Measurements from ENCODE around the gene MATN1. TPM values are rescaled to one million over a fixed set of nuclear protein-coding genes. Genes with fewer than 3 reads are reported as not detected.

MATN1 gene
- total RNA-seq, 1 experiment from 2014 or later: not detected

DNA sequence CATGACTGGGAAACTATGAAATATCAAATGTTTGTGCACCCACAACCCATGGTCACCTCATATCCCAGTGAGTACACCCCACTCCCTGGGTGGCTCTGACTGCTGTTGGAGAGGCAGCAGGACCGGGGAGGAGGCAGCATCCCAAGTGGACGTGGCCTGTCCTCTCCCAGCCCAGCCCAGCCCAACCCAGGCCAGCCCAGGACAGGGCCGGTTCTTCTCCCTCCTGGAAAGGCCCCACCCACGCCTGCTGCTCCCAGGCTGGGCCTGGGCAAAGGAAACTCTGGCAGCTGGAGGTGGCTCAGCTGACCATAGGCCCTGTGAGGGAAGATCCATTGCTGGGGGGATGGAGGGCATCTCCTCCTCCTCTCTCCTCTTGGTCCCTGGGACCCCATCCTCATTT is 19.1 kb downstream of the MATN1 start:
- Histone ChIP-seq H3K4me3 (ENCODE audit: low read depth, low read length) (no peak overlapping the region), H3K36me3 (ENCODE audit: control insufficient read depth, insufficient read depth, low read length) (no peaks in the 10 kb centered on the region), H3K9me3 (no peaks in the 10 kb centered on the region), H3K4me1 (no peaks in the 10 kb centered on the region), H3K27me3 (replicated peaks; ENCODE audit: control insufficient read depth, insufficient read depth, low read length) (no peaks in the 10 kb centered on the region)
- Mint-ChIP-seq H3K9me3 (ENCODE audit: unreplicated experiment) (no peaks in the 10 kb centered on the region), H3K4me1 (ENCODE audit: low read depth, unreplicated experiment) (no peaks in the 10 kb centered on the region), H3K27me3 (ENCODE audit: insufficient read depth, unreplicated experiment) (peaks cover 3% of the 10 kb centered on the region), H3K27ac (ENCODE audit: unreplicated experiment) (no peak overlapping the region), H3K36me3 (ENCODE audit: insufficient read depth, unreplicated experiment) (no peaks in the 10 kb centered on the region), H3K4me3 (ENCODE audit: unreplicated experiment) (no peak overlapping the region)
- POLR2A ChIA-PET: no interaction called here
- CTCF ChIA-PET: no interaction called here
- intact Hi-C loops (cut with micrococcal nuclease; ENCODE audit: unreplicated experiment): loop anchor here (10.0 kb wide), 1 partner anchor 349 kb away; no protein-coding TSS in a partner anchor
- no TSS peak for BruUV-seq (replicated peaks)
- no peak for DNase-seq
- TF ChIP-seq, protein P1, sequence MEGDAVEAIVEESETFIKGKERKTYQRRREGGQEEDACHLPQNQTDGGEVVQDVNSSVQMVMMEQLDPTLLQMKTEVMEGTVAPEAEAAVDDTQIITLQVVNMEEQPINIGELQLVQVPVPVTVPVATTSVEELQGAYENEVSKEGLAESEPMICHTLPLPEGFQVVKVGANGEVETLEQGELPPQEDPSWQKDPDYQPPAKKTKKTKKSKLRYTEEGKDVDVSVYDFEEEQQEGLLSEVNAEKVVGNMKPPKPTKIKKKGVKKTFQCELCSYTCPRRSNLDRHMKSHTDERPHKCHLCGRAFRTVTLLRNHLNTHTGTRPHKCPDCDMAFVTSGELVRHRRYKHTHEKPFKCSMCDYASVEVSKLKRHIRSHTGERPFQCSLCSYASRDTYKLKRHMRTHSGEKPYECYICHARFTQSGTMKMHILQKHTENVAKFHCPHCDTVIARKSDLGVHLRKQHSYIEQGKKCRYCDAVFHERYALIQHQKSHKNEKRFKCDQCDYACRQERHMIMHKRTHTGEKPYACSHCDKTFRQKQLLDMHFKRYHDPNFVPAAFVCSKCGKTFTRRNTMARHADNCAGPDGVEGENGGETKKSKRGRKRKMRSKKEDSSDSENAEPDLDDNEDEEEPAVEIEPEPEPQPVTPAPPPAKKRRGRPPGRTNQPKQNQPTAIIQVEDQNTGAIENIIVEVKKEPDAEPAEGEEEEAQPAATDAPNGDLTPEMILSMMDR (IDR thresholded peaks at IDR 0.05; ENCODE audit: insufficient read depth in 1 of 2, low read depth in 1 of 2, low read length in 1 of 2, severe bottlenecking in 1 of 2, unreplicated experiment in 1 of 2): no peak

DNA sequence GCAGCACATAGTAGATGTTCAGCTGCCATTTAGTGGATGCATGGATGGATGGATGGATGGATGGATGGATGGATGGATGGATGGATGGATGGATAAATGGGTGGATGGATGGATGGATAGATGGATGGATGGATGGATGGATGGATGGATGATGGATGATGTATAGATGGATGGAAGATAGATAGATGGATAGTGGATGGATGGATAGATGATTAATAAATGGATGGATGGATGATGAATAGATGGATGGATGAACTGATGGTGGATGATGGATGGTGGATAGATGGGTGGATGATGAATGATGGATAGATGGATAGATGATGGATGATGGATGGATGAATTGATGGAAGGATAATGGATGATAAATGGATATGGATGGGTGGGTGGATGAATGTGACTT is 20.6 kb downstream of the MATN1 start:
- TF ChIP-seq, protein P1 (IDR thresholded peaks at IDR 0.05; ENCODE audit: insufficient read depth in 1 of 2, low read depth in 1 of 2, low read length in 1 of 2, severe bottlenecking in 1 of 2, unreplicated experiment in 1 of 2): no peak
- Mint-ChIP-seq H3K27me3 (ENCODE audit: insufficient read depth, unreplicated experiment) (peaks cover 3% of the 10 kb centered on the region), H3K4me1 (ENCODE audit: low read depth, unreplicated experiment) (no peaks in the 10 kb centered on the region), H3K4me3 (ENCODE audit: unreplicated experiment) (no peak overlapping the region), H3K9me3 (ENCODE audit: unreplicated experiment) (no peaks in the 10 kb centered on the region), H3K27ac (ENCODE audit: unreplicated experiment) (no peak overlapping the region), H3K36me3 (ENCODE audit: insufficient read depth, unreplicated experiment) (no peaks in the 10 kb centered on the region)
- POLR2A ChIA-PET: no interaction called here
- no peak for DNase-seq
- CTCF ChIA-PET: no interaction called here
- no peaks in the 10 kb centered on the region for H3K27me3 ChIP-seq (replicated peaks; ENCODE audit: control insufficient read depth, insufficient read depth, low read length)
- H3K4me3 ChIP-seq (ENCODE audit: low read depth, low read length): no peak overlapping the region
- no peaks in the 10 kb centered on the region for H3K4me1 ChIP-seq
- no peaks in the 10 kb centered on the region for H3K9me3 ChIP-seq
- no TSS peak for BruUV-seq (replicated peaks)
- intact Hi-C loops (cut with micrococcal nuclease; ENCODE audit: unreplicated experiment): loop anchor here (10.0 kb wide), 1 partner anchor 348 kb away; no protein-coding TSS in a partner anchor
- H3K36me3 ChIP-seq (ENCODE audit: control insufficient read depth, insufficient read depth, low read length): no peaks in the 10 kb centered on the region

- Histone ChIP-seq H3K9me3 (no peaks in the 10 kb centered on the region), H3K36me3 (ENCODE audit: control insufficient read depth, insufficient read depth, low read length) (no peaks in the 10 kb centered on the region), H3K27me3 (replicated peaks; ENCODE audit: control insufficient read depth, insufficient read depth, low read length) (no peaks in the 10 kb centered on the region), H3K4me1 (no peaks in the 10 kb centered on the region), H3K4me3 (ENCODE audit: low read depth, low read length) (no peak overlapping the region)
- Mint-ChIP-seq H3K27ac (ENCODE audit: unreplicated experiment) (no peak overlapping the region), H3K4me3 (ENCODE audit: unreplicated experiment) (no peak overlapping the region), H3K36me3 (ENCODE audit: insufficient read depth, unreplicated experiment) (no peaks in the 10 kb centered on the region), H3K4me1 (ENCODE audit: low read depth, unreplicated experiment) (no peaks in the 10 kb centered on the region), H3K9me3 (ENCODE audit: unreplicated experiment) (no peaks in the 10 kb centered on the region), H3K27me3 (ENCODE audit: insufficient read depth, unreplicated experiment) (peaks cover 3% of the 10 kb centered on the region)
- DNase-seq: no peak
- ChIA-PET CTCF (interaction anchor here (0.6 kb wide), 1 partner anchor 40 kb away, joined by 4 read pairs; no protein-coding TSS in a partner anchor), POLR2A (no interaction called here)
- intact Hi-C loops (cut with micrococcal nuclease; ENCODE audit: unreplicated experiment): loop anchor here (10.0 kb wide), 1 partner anchor 346 kb away; no protein-coding TSS in a partner anchor
- no TSS peak for BruUV-seq (replicated peaks)
- TF ChIP-seq, protein P1 (IDR thresholded peaks at IDR 0.05; ENCODE audit: insufficient read depth in 1 of 2, low read depth in 1 of 2, low read length in 1 of 2, severe bottlenecking in 1 of 2, unreplicated experiment in 1 of 2): no peak
Observed at GRCh38 chr1:30701258-30701633, 22.1 kb downstream of the MATN1 start.
